ENCODE measurements around the gene NCF2.

NCF2 gene

GRCh38 chr1:183577897-183578465 lies 12.3 kb downstream of the NCF2 start:
- Histone ChIP-seq H3K4me3 (replicated peaks; ENCODE audit: insufficient read depth, low read length) (no peak overlapping the region), H3K27ac (replicated peaks) (peak overlapping the region; percentile 27; the same call in 1 of the 2 replicates), H3K27me3 (ENCODE audit: insufficient read depth, poor library complexity, severe bottlenecking) (no peaks in the 10 kb centered on the region)
- peak in 1 of 2 experiments; percentile 76 for DNase-seq (ENCODE audit: low read depth in 1 of 2, low spot score in 1 of 2)
- TF ChIP-seq GABPA (IDR thresholded peaks at IDR 0.05; ENCODE audit: low read depth), result no peak
- TF ChIP-seq REST (IDR thresholded peaks at IDR 0.05; ENCODE audit: insufficient replicate concordance, low read depth), result no peak
- no peak for TF ChIP-seq SPI1 (IDR thresholded peaks at IDR 0.05; ENCODE audit: borderline replicate concordance, low read depth)
- no peak for TF ChIP-seq CTCF (IDR thresholded peaks at IDR 0.05; ENCODE audit: insufficient read depth, low read length)
- TF ChIP-seq POLR2AphosphoS5 (IDR thresholded peaks at IDR 0.05; ENCODE audit: low read depth), result no peak

- TF ChIP-seq SPI1 (IDR thresholded peaks at IDR 0.05; ENCODE audit: borderline replicate concordance, low read depth), result no peak
- H3K27me3 ChIP-seq (ENCODE audit: insufficient read depth, poor library complexity, severe bottlenecking), result no peaks in the 10 kb centered on the region
- H3K4me3 ChIP-seq (replicated peaks; ENCODE audit: insufficient read depth, low read length), result no peak overlapping the region
- H3K27ac ChIP-seq (replicated peaks), result no peak overlapping the region
- no peak for DNase-seq (ENCODE audit: low read depth in 1 of 2, low spot score in 1 of 2)
These were observed 13.7 kb downstream of the NCF2 start for GRCh38 chr1:183576537-183576936.

GRCh38 chr1:183575606-183576005 lies 14.7 kb downstream of the NCF2 start:
- H3K27me3 ChIP-seq (ENCODE audit: insufficient read depth, poor library complexity, severe bottlenecking), result no peaks in the 10 kb centered on the region
- no peak for DNase-seq (ENCODE audit: low read depth in 1 of 2, low spot score in 1 of 2)
- no peak overlapping the region for H3K27ac ChIP-seq (replicated peaks)
- TF ChIP-seq POLR2AphosphoS5 (IDR thresholded peaks at IDR 0.05; ENCODE audit: low read depth) (no peak), REST (IDR thresholded peaks at IDR 0.05; ENCODE audit: insufficient replicate concordance, low read depth) (no peak), GABPA (IDR thresholded peaks at IDR 0.05; ENCODE audit: low read depth) (no peak), CTCF (IDR thresholded peaks at IDR 0.05; ENCODE audit: insufficient read depth, low read length) (no peak), SPI1 (IDR thresholded peaks at IDR 0.05; ENCODE audit: borderline replicate concordance, low read depth) (no peak)
- H3K4me3 ChIP-seq (replicated peaks; ENCODE audit: insufficient read depth, low read length), result no peak overlapping the region

- no peak for TF ChIP-seq CTCF (IDR thresholded peaks at IDR 0.05; ENCODE audit: insufficient read depth, low read length)
- no peak for TF ChIP-seq SPI1 (IDR thresholded peaks at IDR 0.05; ENCODE audit: borderline replicate concordance, low read depth)
- no peak for TF ChIP-seq GABPA (IDR thresholded peaks at IDR 0.05; ENCODE audit: low read depth)
- TF ChIP-seq POLR2AphosphoS5 (IDR thresholded peaks at IDR 0.05; ENCODE audit: low read depth), result no peak
- TF ChIP-seq REST (IDR thresholded peaks at IDR 0.05; ENCODE audit: insufficient replicate concordance, low read depth), result no peak
- no peak for DNase-seq (ENCODE audit: low read depth in 1 of 2, low spot score in 1 of 2)
- Histone ChIP-seq H3K4me3 (replicated peaks; ENCODE audit: insufficient read depth, low read length) (no peak overlapping the region), H3K27me3 (ENCODE audit: insufficient read depth, poor library complexity, severe bottlenecking) (no peaks in the 10 kb centered on the region), H3K27ac (replicated peaks) (no peak overlapping the region)
These were observed 17.5 kb downstream of the NCF2 start for GRCh38 chr1:183572721-183573120.
